Stimulated activated CD8-positive, alpha-beta memory T cell treated with anti-CD3 and anti-CD28 coated beads, Interleukin-12 subunit alpha, Interleukin-12 subunit beta, amount 100 ng/mL, for 4 hours (primary cell): ENCODE measurements around the gene TRPM8.
"Not testable (repeated sequence)": the region's sequence is repeated elsewhere in the genome, so short reads cannot be mapped to it uniquely, and the experiment has no call there.

Source experiments
- DNase-seq: peaks from one replicate; pipeline ENCODE4 v3.0.0-alpha.2; 2020; ENCODE audit warnings: low read depth

Gene TRPM8

DNA sequence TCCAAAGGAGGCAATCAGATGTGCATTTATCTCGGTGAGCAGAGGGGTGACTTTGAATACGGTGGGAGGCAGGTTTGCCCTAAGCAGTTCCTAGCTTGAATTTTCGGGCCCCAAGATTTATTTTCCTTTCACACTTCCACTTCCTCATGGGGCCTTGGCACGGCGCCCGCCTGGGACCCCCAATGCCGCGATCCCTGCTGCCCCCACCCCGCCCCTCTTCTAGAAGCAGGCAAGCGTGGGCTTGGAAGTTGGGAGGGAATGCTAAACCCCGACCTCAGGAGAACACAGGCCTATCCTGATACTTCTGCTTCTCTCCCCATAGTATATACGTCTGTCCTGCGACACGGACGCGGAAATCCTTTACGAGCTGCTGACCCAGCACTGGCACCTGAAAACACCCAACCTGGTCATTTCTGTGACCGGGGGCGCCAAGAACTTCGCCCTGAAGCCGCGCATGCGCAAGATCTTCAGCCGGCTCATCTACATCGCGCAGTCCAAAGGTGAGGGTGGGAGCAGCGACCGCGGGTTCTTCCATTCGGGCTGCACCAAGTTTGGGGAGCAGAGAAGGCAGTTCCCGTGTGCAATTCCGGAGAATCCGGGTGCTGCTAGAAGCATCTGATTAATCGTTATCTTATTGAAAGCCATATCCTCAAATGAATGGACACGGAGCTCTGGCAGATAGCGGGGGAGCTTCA lies 21.6 kb downstream of the TRPM8 start:
- DNase-seq, result no peak

DNA sequence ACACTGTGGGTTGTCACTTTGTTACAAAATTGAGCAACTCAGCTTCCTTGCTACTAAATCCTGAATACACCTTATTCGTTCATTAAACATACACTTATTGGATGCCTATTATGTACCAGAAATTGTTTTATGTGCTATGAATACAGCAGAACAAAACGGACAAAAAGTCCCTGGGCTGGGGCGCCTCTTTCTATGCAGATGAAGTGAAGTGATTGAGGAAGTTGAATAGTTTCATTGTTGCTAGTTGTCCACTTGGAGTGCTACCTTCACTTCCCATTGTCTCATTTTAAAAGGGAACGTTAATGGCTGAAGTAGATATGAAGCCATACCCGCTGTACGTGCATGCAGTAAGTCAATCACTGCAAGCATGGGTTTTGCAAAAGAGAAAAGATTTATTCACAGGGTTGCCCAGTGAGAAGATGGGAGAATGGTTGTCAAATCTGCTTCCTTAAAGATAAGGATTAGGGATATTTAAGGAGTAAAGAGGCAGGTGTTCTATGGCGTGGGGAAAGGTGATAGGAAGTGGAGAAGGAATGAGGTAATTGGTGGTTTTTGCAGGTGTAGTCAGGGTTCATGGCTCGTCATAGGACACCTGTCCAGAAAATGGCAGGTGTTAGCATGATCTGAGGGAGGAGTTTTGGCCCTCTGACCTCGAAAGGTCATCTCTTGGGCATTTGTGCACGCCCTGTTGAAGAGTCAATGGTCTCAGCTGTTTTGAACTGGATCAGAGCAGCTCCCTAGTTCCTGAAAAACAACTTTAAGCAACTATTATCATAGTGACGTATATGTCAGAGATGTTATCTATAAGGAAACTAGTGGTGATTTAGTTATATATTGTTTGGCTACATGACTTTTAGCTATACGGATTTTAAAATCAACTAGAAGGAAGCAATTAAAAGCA lies 23.5 kb downstream of the TRPM8 start:
- DNase-seq, result no peak

DNA sequence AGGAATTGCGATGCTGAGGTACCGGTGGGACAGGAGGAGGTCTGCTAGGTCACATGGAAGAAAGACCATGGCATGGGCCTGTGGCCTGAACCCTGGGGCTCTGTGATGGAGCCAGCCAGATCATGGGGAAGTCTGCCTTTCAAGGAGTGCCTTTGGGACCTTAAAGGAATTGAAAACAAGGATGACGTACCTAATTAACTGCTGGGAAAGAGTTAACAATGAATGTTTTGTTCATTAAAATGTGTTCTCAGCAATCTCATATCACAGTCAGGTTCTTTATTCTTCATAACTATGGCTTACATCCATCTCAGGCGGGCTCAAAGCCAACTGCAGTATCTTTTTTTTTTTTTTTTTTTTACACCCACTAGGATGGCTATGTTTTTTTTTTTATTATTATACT lies 25.6 kb downstream of the TRPM8 start:
- DNase-seq, result no peak

DNA sequence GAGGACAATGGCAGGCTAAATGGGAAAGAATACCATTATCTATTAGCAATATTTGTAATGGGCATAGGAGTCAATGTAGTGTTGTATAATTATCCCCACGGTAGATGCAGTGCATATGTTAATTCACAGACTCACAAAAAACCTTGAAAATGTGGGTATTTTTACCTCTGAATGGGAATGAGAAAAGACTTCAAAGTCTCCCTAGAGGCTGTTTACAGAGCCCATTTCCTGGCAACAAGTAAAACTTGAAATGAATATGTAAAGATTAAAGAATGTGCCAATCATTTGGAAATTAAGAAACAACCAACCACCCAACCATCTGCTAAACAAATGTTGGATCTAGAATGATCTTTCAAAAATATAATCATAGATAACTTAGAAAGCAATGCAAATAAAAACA lies 27.1 kb downstream of the TRPM8 start:
- no peak for DNase-seq

DNA sequence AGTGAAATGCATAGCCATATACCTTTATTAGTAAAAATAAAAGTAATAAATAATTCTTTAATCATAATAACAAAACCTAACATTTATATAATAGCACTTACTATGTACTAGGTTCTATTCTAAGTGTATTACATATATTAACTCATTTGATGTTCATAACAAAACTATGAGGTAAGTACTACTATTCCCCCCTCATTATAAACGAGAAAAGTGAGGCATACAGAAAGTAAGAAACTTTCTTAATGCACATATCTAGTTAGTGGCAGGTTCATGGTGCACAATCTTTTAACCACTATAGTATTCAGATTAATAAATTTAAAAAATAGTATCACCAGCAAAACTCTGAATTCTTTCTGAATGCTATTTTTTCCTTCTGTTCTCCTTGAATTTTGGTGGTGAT lies 27.5 kb downstream of the TRPM8 start:
- DNase-seq, result no peak

DNA sequence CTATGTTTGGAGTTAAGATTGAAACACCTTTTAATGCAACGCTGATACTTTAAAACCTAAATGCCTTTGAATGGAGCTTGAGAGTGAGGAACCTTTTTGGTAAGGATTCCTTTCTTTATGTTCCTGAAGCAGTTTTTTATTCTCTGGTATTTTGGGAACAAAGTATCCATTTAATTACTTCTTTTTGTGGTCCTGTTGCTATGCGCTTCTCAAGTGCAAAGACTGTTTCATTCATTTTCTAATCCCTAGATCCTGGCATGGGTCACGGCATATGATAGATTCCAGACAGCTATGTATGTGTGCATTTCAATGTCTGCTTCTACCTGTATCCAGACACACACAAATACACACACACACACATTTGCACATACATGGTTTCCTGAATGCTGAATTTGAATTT lies 28.0 kb downstream of the TRPM8 start:
- no peak for DNase-seq

DNA sequence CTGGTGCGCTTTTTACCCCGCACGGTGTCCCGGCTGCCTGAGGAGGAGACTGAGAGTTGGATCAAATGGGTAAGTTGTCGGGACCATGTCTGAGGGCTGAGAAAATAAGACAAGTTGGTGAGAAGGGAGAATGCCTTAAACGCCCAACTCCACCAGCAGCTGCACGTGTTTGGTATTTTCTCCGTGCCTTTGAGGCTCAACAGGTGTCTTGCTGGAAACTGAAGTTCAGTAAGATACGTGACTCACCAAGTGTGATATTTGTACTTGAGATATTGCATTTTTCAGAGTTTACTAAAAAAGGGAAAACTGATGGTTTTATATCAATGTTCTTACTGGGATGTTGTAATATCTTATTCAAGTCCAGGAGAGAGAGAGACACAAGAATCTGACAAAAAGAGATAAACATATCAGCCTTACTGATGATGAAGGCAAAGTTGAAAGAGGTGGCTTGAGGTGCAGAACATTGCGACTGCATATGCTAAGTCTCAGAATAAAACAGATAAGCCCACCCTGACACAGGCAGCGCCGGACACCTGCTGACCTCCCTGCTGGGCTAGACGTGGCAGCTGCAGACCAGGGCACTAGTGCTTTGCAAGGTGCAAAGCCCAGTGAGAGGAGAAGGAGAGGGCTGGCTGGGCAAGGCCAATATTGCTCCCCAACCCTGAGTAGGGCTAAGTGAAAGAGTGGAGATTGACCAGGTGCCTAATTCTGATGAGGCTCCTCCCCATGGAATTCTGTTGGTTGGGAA lies 33.1 kb downstream of the TRPM8 start:
- no peak for DNase-seq

DNA sequence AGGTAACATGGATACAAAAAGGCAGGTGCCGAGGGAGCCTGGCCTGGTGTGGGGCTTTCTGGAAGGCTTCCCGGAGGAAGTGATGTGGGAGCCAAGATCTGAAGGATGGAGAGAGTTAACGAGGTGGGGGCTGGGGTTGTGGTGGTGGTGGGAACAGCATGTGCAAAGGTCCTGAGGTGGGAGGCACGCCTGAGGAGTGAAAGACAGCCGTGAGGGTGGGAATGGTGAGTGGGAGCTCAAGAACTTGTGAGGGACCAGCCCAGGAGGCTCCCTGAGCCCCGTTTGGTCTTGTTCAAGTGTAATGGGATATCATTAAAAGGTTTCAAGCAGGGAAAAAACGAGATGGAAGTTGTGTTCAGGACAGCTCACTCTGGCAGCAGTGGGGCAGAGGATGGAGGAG lies 35.2 kb downstream of the TRPM8 start:
- DNase-seq, result no peak

DNA sequence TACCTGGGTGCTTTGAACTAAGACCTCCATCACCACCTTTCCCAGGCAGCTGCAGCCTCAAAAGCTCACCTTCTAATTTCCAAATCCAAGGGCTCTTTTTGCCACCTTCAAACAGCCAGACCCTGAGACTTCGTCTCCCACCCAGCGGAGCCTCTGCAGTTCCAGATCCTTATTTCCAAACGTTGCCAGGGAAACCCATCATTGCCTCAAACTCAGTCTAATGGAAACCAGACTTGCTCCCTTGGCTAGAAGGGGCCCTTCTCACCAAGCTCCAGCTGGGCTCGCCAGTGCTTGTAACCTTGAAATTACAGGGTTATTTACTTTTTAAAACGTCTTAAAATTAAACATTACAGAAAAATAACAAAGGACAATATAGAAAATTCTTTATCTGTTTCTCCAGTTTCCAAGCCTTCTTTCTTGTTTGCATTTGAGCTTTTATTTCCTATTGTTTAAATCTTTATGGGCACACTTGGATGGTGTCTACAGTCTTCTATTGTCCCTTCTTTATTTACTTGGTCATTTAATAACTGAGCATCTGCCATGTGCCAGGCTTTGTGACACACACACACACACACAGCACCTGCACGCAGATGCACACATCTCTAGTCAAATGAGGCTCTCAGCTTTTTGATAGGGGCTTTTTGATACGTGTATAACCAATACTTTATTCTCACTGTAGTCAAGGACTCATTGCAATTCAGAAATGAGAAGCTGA lies 36.1 kb downstream of the TRPM8 start:
- no peak for DNase-seq

DNA sequence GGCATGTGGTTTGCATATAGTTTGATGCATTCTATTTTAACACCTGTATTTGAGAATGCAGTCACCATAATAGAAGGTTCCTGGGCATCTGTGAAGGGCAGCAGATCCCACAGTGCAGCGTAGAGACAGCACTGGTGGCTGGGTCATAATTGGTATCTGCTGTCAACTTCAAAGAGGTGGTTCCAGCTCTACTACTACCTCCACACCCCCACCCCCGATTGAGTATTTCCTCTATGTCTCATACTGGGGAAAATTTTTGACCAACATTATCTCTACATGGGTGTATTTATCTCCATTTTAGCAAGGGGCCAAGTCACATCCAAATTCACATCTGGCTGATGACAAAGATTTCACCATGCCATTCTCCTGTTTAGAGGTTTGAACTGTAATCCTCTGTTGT lies 43.0 kb downstream of the TRPM8 start:
- no peak for DNase-seq

DNA sequence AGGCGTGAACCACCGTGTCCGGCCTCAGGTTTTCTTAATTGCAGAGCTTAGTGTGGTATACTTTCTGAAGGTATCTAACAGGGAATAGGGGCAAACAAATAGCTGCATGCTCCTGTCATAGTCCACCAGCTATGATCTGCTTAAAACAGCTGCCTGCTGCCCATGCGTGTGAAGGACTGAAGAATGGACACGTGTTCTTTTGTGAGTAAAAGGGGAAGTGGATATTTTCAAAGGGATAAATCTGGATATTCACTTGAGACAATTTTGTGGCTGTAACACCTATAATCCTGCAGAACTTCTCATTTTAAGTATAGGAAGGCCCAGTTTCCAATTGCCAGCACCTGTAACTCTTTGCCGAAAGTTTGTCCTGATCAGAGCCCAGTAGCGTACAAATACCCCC lies 44.7 kb downstream of the TRPM8 start:
- no peak for DNase-seq

DNA sequence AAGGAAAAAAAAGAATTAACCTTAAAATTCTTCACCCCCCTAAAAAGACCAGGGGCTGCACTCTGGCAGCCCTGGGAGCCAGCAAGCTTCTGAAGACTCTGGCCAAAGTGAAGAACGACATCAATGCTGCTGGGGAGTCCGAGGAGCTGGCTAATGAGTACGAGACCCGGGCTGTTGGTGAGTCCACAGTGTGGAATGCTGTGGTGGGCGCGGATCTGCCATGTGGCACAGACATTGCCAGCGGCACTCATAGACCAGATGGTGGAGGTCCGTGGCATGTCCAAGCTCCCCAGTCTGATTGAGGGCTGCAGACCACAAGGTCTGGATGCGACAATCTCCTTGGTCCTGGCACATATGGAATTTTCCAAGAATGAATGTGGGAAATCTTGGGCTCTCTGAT lies 47.4 kb downstream of the TRPM8 start:
- DNase-seq, result no peak

DNA sequence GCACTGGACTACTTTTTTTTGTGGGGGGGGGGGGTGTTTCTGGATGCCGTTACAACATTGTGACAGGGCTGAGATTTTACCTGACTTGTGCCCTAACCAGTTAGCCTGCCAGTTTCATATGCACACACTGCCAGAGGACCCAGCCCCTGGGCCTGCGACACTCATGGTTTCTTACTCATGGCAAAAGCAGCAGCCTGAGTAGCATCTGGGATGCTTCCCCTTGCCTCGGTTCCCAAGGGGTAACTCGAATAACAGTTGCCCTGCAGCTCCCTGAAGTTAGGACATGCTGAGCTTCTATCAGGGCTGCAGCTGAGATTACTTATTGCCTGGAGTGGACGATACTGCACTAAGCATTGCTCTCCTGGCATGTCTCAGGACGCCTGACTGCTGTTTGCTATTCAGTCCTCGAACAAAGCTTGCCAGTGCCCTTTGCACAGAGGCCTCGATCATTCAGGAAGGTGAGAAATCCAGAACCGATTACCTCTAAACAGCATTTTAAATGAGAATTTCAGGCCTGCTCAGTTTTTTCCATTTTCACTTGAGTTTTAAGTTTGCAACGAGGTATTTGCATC lies 47.9 kb downstream of the TRPM8 start:
- DNase-seq, result no peak

DNA sequence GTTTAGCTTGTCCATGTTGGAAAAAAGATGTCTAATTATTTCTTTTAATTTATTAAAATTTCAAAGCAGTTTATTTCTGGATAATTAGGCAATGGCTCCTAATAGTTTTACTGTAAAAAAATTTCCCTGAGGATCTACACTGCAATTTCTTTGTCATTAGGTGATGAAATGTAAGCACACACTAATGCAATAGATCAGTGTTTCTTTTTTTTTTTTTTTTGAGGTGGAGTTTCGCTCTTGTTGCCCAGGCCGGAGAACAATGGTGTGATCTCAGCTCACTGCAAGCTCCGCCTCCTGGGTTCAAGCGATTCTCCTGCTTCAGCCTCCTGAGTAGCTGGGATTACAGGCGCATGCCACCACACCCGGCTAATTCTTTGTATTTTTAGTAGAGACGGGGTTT lies 48.5 kb downstream of the TRPM8 start:
- DNase-seq, result not testable (repeated sequence)

DNA sequence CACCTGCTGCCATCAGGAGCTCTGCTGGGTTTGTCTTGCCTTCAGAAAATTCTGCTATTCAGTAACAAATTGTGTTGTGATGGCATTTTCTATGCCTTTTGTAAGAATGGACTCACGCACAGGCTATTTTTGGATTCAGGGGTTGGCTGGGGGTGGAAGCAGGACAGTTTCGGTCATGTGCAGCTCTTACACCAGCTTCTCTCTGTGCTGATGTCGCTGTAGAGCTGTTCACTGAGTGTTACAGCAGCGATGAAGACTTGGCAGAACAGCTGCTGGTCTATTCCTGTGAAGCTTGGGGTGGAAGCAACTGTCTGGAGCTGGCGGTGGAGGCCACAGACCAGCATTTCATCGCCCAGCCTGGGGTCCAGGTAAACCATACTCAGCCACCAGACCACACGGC lies 49.2 kb downstream of the TRPM8 start:
- no peak for DNase-seq

DNA sequence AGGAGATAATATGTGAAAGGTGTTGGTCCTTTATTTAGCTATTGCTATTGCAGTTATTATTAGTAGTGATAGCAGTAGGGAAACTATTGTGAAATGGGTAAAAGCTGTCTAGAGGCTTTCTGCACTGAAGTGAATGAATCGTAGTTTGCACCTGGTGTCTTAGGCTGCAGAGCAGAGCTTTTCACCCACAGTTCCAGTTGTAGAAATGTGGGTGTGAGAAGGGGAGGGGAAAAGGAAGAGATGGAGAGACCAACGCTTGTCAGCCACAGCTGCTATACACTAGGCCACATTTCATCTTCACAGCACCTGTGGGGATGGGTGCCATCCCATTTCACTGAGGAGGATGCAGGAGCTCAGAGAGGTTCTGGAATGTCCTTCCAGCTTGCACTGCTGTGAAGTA lies 50.0 kb downstream of the TRPM8 start:
- DNase-seq, result no peak

DNA sequence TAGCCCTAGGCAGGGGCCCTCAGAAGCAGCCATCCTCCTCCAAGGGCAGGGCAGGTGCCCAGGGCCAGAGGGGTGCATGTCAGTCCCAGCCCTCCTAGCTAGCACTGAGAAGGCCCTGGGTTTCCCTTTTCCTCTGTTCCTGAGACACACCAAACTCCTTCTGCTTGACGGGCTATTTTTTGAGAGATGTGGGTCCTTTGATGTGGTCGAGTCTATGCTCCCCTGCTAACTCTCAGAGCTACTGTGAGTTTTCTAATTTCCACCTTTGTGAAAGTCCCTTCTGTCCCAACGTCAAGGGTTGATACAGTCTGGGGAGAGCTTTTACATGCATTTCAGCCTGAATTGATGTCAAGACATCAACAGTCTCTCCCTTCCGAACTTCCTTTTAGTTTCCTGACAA lies 51.4 kb downstream of the TRPM8 start:
- DNase-seq, result no peak

DNA sequence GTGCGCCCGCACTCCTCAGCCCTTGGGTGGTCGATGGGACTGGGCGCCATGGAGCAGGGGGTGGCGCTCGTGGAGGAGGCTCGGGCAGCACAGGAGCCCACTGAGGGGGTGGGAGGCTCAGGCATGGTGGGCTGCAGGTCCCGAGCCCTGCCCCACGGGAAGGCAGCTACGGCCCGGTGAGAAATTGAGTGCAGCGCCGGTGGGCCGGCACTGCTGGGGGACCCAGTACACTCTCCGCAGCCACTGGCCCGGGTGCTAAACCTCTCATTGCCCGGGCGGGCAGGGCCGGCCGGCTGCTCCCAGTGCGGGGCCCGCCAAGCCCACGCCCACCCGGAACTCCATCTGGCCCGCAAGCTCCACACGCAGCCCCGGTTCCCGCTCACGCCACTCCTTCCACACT lies 55.3 kb downstream of the TRPM8 start:
- not testable (repeated sequence) for DNase-seq

DNA sequence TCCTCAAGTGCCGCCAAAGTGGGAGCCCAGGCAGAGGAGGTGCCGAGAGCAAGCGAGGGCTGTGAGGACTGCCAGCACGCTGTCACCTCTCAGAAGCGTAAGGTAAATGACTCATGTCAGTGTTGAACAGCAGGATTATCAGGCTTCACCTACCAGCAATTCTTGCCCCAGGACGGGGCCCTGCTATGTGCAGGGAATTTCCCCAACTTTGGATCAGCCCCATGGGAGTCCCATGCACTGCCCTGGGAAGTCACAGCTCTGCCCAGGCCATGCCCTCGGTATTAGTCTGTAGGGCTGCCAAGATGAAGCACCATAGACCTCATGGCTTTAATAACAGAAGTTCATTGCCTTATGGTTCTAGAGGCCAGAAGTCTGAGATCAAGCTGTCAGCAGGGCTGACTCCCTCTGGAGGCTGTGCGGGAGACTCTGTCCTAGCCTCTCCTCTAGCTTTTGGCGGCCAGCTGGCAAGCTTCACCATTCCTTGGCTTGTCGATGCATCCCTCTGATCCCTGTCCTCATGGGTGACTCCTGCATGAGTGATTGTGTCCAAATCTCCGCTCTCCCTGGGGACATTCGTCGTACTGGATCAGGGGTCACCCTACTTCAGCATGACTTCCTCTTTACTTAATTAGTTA lies 55.9 kb downstream of the TRPM8 start:
- no peak for DNase-seq

DNA sequence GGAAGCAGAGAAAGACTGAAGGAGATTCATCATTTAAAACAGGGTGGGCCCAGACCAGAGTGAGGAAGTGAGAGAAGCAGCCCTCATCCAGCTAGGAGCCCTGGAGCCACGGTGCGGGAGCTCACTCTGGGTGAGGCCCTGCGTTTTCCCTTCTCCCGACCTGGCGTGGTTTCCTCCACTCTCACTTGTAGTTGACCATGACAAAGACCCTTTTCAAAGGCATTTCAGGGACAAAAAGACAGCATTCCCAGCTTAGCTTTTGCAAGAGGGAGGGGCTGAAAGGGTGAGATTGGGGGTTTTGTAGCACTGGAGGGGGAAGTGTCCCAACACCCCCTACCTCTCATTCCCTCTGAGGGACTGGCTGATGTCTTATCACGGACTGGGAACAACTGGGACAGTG lies 56.6 kb downstream of the TRPM8 start:
- DNase-seq, result no peak

DNA sequence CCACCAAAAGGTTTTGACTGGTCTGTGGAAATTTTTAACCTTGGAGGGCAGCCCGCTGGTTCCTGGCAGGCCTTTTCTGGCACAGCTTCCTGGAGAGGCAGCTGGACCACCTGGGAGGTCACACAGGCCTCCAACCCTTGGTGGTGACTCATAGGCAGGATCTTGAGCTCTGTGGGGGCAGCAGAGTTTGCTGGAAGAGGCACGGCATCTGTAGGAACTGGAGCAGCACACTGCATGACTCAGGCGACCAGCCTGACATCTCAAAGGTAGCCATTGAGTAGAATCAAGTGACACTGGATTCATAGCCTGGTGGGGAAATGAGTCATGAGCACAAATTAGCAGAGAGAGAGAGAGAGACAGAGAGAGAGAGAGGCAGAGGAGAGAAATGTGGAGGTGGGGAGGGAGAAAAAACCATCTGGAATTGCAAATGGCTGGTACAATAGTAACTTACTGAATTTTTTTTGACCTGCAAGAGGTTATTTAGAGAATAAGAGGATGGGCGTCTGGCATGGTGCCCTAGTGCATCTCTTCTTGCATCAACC lies 57.4 kb downstream of the TRPM8 start:
- no peak for DNase-seq
